ENCODE measurements around the gene ARMC9.

ARMC9 gene

DNA sequence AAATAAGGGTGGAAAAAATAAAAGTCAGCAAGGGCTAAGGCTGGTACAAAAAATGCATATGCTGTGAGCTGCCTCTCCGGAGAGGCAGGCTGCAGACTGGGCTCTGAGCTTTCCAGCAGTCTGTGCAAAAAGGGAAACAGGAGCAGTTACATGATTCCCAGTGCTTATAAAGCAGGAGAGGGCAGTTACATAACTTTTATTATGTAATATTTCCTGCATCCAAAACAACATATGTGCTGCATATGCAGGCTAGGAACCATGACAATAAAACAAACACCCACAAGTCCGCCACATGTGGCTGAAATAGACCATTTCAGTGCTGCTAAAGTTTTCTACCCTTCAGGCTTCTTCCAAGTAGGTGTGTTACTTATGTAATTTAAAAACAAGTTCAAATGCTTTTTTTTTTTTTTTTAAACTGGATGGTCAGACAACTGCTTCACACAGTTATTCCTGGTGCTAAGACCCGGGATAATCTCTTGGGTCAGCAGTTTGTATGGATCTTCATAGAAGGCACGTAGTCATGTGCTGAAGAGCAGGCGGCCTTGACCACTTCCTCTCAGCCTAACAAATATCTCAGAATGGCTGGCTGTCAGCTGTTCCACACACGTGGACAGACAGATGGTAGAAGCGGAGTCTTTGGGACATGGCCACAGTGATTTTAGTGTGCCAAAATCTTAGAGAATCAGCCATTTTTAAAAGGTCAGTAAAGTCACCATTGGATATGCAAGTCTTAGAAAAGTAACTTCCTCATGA lies 43.5 kb downstream of the ARMC9 start:
- TF ChIP-seq, protein P1, sequence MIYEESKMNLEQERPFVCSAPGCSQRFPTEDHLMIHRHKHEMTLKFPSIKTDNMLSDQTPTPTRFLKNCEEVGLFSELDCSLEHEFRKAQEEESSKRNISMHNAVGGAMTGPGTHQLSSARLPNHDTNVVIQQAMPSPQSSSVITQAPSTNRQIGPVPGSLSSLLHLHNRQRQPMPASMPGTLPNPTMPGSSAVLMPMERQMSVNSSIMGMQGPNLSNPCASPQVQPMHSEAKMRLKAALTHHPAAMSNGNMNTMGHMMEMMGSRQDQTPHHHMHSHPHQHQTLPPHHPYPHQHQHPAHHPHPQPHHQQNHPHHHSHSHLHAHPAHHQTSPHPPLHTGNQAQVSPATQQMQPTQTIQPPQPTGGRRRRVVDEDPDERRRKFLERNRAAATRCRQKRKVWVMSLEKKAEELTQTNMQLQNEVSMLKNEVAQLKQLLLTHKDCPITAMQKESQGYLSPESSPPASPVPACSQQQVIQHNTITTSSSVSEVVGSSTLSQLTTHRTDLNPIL (CRISPR knock-in tag; IDR thresholded peaks at IDR 0.05; ENCODE audit: low read depth), result no peak
- TF ChIP-seq ZNF70 (CRISPR knock-in tag; IDR thresholded peaks at IDR 0.05) (no peak), ZC3H10 (CRISPR knock-in tag; IDR thresholded peaks at IDR 0.05) (no peak), BACH2 (CRISPR knock-in tag; IDR thresholded peaks at IDR 0.05; ENCODE audit: borderline replicate concordance) (no peak), TCF4 (CRISPR knock-in tag; IDR thresholded peaks at IDR 0.05; ENCODE audit: borderline replicate concordance) (no peak)
- ATAC-seq, result no peak

- no peak for TF ChIP-seq ARNTL (CRISPR knock-in tag; IDR thresholded peaks at IDR 0.05; ENCODE audit: borderline replicate concordance, low read depth)
- no peak for TF ChIP-seq ZNF70 (CRISPR knock-in tag; IDR thresholded peaks at IDR 0.05)
- ATAC-seq, result no peak
Observed at GRCh38 chr2:231243866-231244265, 45.4 kb downstream of the ARMC9 start.

DNA sequence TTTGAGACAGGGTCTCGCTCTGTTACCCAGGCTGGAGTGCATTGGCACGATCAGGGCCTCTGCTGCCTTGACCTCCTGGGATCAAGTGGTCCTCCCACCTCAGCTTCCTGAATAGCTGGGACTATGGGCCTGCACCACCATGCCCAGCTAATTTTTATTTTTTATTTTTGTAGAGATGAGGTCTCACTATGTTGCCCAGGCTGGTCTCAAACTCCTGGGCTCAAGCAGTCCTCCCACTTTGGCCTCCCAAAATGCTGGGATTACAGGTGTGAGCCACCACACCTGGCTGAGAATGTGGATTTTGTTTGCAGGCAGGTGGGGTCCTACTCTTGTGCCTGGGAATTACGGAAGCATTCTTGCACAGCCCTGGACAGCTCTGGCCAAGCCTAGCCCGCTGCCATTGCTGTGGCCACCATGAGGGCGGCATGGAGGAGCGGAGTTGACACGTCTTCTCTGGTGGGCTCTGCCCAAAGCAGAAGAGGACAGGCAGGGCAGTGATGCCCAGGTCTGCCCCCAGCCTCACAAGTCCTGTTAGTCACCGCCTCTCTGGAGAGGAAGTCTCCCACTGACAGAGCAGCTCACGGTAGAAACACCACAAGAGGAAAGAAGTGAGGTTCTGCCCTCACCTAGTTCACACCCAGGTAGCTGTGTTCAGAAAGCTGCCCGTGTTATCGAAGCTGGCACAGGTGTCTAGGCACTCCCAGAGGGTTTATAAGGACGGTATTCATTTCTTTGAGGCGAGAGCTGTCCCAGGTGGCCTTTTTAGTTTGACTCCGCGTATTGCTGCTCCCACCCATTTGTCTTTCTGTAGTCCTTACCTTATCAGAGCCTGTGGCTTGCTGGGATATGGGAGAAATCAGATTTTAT lies 46.2 kb downstream of the ARMC9 start:
- ATAC-seq, result no peak
- TF ChIP-seq TOX (CRISPR knock-in tag; IDR thresholded peaks at IDR 0.05; ENCODE audit: borderline replicate concordance) (no peak), ISL1 (CRISPR knock-in tag; IDR thresholded peaks at IDR 0.05) (no peak), ARNTL (CRISPR knock-in tag; IDR thresholded peaks at IDR 0.05; ENCODE audit: borderline replicate concordance, low read depth) (no peak), PPARA (CRISPR knock-in tag; IDR thresholded peaks at IDR 0.05; ENCODE audit: borderline replicate concordance) (no peak), GLIS3 (CRISPR knock-in tag; IDR thresholded peaks at IDR 0.05) (no peak), ZC3H10 (CRISPR knock-in tag; IDR thresholded peaks at IDR 0.05) (no peak), ZFP30 (CRISPR knock-in tag; IDR thresholded peaks at IDR 0.05) (no peak), ZNF8 (CRISPR knock-in tag; IDR thresholded peaks at IDR 0.05) (no peak), CSRNP3 (CRISPR knock-in tag; IDR thresholded peaks at IDR 0.05) (no peak), ESRRG (CRISPR knock-in tag; IDR thresholded peaks at IDR 0.05) (no peak), ZNF565 (CRISPR knock-in tag; conservative IDR thresholded peaks at IDR 0.05; ENCODE audit: low read depth) (no peak), CSDC2 (CRISPR knock-in tag; IDR thresholded peaks at IDR 0.05) (no peak), RARB (CRISPR knock-in tag; IDR thresholded peaks at IDR 0.05) (no peak), TCF4 (CRISPR knock-in tag; IDR thresholded peaks at IDR 0.05; ENCODE audit: borderline replicate concordance) (no peak)
- TF ChIP-seq, protein P2, sequence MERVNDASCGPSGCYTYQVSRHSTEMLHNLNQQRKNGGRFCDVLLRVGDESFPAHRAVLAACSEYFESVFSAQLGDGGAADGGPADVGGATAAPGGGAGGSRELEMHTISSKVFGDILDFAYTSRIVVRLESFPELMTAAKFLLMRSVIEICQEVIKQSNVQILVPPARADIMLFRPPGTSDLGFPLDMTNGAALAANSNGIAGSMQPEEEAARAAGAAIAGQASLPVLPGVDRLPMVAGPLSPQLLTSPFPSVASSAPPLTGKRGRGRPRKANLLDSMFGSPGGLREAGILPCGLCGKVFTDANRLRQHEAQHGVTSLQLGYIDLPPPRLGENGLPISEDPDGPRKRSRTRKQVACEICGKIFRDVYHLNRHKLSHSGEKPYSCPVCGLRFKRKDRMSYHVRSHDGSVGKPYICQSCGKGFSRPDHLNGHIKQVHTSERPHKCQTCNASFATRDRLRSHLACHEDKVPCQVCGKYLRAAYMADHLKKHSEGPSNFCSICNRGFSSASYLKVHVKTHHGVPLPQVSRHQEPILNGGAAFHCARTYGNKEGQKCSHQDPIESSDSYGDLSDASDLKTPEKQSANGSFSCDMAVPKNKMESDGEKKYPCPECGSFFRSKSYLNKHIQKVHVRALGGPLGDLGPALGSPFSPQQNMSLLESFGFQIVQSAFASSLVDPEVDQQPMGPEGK (CRISPR knock-in tag; IDR thresholded peaks at IDR 0.05; ENCODE audit: borderline replicate concordance), result no peak
- TF ChIP-seq, protein P3, sequence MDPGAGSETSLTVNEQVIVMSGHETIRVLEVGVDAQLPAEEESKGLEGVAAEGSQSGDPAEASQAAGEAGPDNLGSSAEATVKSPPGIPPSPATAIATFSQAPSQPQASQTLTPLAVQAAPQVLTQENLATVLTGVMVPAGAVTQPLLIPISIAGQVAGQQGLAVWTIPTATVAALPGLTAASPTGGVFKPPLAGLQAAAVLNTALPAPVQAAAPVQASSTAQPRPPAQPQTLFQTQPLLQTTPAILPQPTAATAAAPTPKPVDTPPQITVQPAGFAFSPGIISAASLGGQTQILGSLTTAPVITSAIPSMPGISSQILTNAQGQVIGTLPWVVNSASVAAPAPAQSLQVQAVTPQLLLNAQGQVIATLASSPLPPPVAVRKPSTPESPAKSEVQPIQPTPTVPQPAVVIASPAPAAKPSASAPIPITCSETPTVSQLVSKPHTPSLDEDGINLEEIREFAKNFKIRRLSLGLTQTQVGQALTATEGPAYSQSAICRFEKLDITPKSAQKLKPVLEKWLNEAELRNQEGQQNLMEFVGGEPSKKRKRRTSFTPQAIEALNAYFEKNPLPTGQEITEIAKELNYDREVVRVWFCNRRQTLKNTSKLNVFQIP (CRISPR knock-in tag; IDR thresholded peaks at IDR 0.05; ENCODE audit: borderline replicate concordance, low read depth), result no peak
- TF ChIP-seq, protein P4, sequence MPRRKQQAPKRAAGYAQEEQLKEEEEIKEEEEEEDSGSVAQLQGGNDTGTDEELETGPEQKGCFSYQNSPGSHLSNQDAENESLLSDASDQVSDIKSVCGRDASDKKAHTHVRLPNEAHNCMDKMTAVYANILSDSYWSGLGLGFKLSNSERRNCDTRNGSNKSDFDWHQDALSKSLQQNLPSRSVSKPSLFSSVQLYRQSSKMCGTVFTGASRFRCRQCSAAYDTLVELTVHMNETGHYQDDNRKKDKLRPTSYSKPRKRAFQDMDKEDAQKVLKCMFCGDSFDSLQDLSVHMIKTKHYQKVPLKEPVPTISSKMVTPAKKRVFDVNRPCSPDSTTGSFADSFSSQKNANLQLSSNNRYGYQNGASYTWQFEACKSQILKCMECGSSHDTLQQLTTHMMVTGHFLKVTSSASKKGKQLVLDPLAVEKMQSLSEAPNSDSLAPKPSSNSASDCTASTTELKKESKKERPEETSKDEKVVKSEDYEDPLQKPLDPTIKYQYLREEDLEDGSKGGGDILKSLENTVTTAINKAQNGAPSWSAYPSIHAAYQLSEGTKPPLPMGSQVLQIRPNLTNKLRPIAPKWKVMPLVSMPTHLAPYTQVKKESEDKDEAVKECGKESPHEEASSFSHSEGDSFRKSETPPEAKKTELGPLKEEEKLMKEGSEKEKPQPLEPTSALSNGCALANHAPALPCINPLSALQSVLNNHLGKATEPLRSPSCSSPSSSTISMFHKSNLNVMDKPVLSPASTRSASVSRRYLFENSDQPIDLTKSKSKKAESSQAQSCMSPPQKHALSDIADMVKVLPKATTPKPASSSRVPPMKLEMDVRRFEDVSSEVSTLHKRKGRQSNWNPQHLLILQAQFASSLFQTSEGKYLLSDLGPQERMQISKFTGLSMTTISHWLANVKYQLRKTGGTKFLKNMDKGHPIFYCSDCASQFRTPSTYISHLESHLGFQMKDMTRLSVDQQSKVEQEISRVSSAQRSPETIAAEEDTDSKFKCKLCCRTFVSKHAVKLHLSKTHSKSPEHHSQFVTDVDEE (CRISPR knock-in tag; IDR thresholded peaks at IDR 0.05), result no peak
